IPS-20b (cell line): ENCODE data around the gene ITGB1.

Source experiments
- H3K27ac ChIP-seq: one replicate; pipeline ENCODE4 v1.5.1; 2013; ENCODE audit warnings: low read length
- H3K27me3 ChIP-seq: 2 replicates; pipeline ENCODE4 v1.6.1; 2013; ENCODE audit warnings: mild to moderate bottlenecking, low read length, inconsistent platforms; ENCODE audit not compliant: insufficient read depth
- H3K36me3 ChIP-seq: 2 replicates; pipeline ENCODE4 v1.6.1; 2013; ENCODE audit warnings: low read depth, mild to moderate bottlenecking, inconsistent platforms, low read length, moderate library complexity; ENCODE audit not compliant: insufficient read depth
- H3K4me1 ChIP-seq: 2 replicates; pipeline ENCODE4 v1.6.1; 2013; ENCODE audit warnings: mild to moderate bottlenecking, control low read depth, inconsistent platforms, low read length, moderate library complexity; ENCODE audit not compliant: insufficient read depth
- H3K4me3 ChIP-seq: 2 replicates; pipeline ENCODE4 v1.5.1; 2013; ENCODE audit warnings: mild to moderate bottlenecking, low read length, inconsistent platforms
- H3K9ac ChIP-seq: 2 replicates; pipeline ENCODE4 v1.6.1; 2013; ENCODE audit warnings: low read depth, mild to moderate bottlenecking, inconsistent platforms, low read length, moderate library complexity
- H3K9me3 ChIP-seq: 2 replicates; pipeline ENCODE4 v1.6.1; 2013; ENCODE audit warnings: mild to moderate bottlenecking, low read depth, low read length, inconsistent platforms; ENCODE audit not compliant: insufficient read depth

Gene ITGB1

DNA sequence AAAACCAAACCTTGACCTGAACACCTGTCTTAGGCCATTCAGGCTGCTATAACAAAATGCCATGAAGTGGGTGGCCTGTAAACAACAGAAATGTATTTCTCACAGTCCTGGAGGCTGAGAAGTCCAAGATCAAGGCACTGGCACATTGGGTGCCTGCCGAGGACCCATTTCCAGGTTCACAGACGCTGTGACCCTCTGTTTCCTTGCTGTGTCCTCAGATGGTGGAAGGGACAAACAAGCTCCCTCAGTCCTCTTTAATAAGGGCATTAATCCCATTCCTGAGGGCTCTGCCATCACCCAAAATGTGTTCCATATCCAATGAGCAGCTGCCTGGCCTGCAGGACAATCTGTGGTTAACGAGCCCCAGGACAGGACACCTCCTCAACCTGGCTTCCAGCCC is 67.6 kb downstream of the ITGB1 start:
- no peaks in the 10 kb centered on the region for H3K36me3 ChIP-seq
- H3K9ac ChIP-seq, result no peak overlapping the region
- H3K4me1 ChIP-seq, result peaks cover 4% of the 10 kb centered on the region
- no peaks in the 10 kb centered on the region for H3K9me3 ChIP-seq
- no peak overlapping the region for H3K27ac ChIP-seq
- no peaks in the 10 kb centered on the region for H3K27me3 ChIP-seq
- no peak overlapping the region for H3K4me3 ChIP-seq

GRCh38 chr10:32889631-32890212 is 68.3 kb downstream of the ITGB1 start:
- H3K27ac ChIP-seq, result no peak overlapping the region
- no peaks in the 10 kb centered on the region for H3K36me3 ChIP-seq
- H3K9me3 ChIP-seq, result no peaks in the 10 kb centered on the region
- H3K9ac ChIP-seq, result no peak overlapping the region
- no peaks in the 10 kb centered on the region for H3K27me3 ChIP-seq
- H3K4me1 ChIP-seq, result peaks cover 4% of the 10 kb centered on the region
- H3K4me3 ChIP-seq, result no peak overlapping the region

DNA sequence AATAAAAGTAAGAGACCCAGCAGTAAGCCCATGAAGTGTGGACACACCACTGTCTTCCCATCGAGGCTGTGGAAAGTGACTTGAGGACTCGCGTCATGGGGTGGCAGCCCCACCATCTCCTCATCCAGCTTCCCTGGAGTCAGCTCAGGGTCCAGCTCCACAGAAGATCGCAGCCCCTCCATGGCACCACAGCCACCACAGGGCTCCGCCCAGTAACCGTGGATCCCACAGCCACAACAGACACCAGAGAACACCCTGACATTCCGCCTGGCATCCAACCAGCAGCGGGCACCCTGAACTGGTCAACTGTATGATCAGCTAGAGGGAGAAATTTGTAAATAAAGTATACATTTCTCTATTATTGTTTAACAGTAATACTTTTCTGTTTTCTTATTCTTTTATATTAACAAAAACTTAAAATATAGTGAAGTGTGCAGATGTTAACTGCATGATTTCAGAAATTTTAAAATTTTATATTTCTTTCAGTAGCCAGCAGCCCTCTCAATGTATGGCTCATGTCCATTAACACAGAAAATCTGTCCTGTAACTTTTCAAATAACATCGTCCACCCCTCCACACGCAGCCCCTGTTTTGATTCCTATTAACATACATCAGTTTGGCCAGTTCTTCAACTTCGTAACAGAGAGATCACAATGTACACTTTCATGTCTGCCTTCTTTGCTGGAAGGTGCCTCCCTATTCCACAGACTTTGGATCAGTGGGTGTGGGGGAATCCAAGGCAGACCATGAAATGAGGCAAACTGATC is 69.7 kb downstream of the ITGB1 start:
- no peak overlapping the region for H3K27ac ChIP-seq
- no peaks in the 10 kb centered on the region for H3K36me3 ChIP-seq
- no peak overlapping the region for H3K9ac ChIP-seq
- peaks cover 4% of the 10 kb centered on the region for H3K4me1 ChIP-seq
- H3K4me3 ChIP-seq, result no peak overlapping the region
- H3K27me3 ChIP-seq, result no peaks in the 10 kb centered on the region
- H3K9me3 ChIP-seq, result no peaks in the 10 kb centered on the region

GRCh38 chr10:32887481-32887880 is 70.5 kb downstream of the ITGB1 start:
- no peaks in the 10 kb centered on the region for H3K27me3 ChIP-seq
- peaks cover 4% of the 10 kb centered on the region for H3K4me1 ChIP-seq
- no peak overlapping the region for H3K27ac ChIP-seq
- H3K4me3 ChIP-seq, result no peak overlapping the region
- no peaks in the 10 kb centered on the region for H3K9me3 ChIP-seq
- H3K36me3 ChIP-seq, result no peaks in the 10 kb centered on the region
- H3K9ac ChIP-seq, result no peak overlapping the region

- Histone ChIP-seq H3K9me3 (no peaks in the 10 kb centered on the region), H3K27me3 (no peaks in the 10 kb centered on the region), H3K4me3 (no peak overlapping the region), H3K9ac (no peak overlapping the region), H3K36me3 (no peaks in the 10 kb centered on the region), H3K4me1 (no peaks in the 10 kb centered on the region), H3K27ac (no peak overlapping the region)
Measured at GRCh38 chr10:32882076-32882475, 76.0 kb downstream of the ITGB1 start.

GRCh38 chr10:32878646-32879045 is 79.4 kb downstream of the ITGB1 start:
- no peak overlapping the region for H3K9ac ChIP-seq
- no peak overlapping the region for H3K4me3 ChIP-seq
- no peaks in the 10 kb centered on the region for H3K4me1 ChIP-seq
- H3K9me3 ChIP-seq, result no peaks in the 10 kb centered on the region
- no peak overlapping the region for H3K27ac ChIP-seq
- no peaks in the 10 kb centered on the region for H3K27me3 ChIP-seq
- no peaks in the 10 kb centered on the region for H3K36me3 ChIP-seq

DNA sequence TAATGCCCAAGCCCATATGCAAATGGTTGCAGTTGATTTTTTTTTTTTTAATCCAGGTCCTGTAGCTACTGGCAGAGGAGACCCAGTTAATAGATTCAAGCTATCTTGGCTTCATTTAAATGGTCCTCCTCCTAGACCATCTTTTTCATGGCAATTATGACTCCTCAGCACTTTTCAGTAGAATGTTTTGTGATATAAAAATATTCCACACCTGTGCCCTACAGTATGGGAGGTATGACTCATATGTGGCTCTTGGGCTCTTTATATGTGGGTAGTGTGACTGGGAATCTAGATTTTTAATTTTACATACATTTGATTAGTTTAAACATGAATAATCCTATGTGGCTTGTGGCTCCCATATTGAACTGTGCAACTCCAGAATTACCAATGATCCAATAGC is 80.1 kb downstream of the ITGB1 start:
- Histone ChIP-seq H3K27ac (no peak overlapping the region), H3K9ac (no peak overlapping the region), H3K4me3 (no peak overlapping the region), H3K9me3 (no peaks in the 10 kb centered on the region), H3K27me3 (no peaks in the 10 kb centered on the region), H3K36me3 (no peaks in the 10 kb centered on the region), H3K4me1 (no peaks in the 10 kb centered on the region)

GRCh38 chr10:32865170-32865569 is 92.9 kb downstream of the ITGB1 start:
- H3K4me3 ChIP-seq, result no peak overlapping the region
- no peaks in the 10 kb centered on the region for H3K27me3 ChIP-seq
- no peaks in the 10 kb centered on the region for H3K36me3 ChIP-seq
- H3K9ac ChIP-seq, result no peak overlapping the region
- no peaks in the 10 kb centered on the region for H3K4me1 ChIP-seq
- H3K9me3 ChIP-seq, result no peaks in the 10 kb centered on the region
- no peak overlapping the region for H3K27ac ChIP-seq

DNA sequence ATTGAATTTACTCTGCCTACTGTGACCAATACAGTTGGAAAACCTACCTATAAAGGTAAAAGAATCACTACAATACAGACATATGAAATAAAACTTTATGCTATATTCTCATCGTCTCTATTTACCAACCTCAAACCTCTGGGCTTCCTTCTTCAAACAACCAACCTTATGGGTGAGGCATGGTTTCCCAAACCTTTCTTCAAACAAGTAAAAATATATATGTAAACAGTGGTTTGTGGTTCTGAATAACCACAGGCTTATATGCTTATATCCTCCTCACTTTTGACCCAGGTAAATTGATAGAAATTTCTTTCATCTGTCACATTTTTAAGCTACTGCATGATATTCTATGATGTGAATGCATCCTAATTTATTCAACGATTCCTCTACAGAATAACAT is 103.6 kb downstream of the ITGB1 start:
- Histone ChIP-seq H3K9ac (no peak overlapping the region), H3K36me3 (no peaks in the 10 kb centered on the region), H3K4me1 (no peaks in the 10 kb centered on the region), H3K4me3 (no peak overlapping the region), H3K27ac (no peak overlapping the region), H3K27me3 (no peaks in the 10 kb centered on the region), H3K9me3 (no peaks in the 10 kb centered on the region)

GRCh38 chr10:32851301-32851700 is 106.7 kb downstream of the ITGB1 start:
- no peak overlapping the region for H3K9ac ChIP-seq
- no peaks in the 10 kb centered on the region for H3K9me3 ChIP-seq
- H3K27ac ChIP-seq, result no peak overlapping the region

More at GRCh38 chr10:32851301-32851700, 106.7 kb downstream of the ITGB1 start:
- Histone ChIP-seq H3K27me3 (no peaks in the 10 kb centered on the region), H3K36me3 (no peaks in the 10 kb centered on the region), H3K4me1 (no peaks in the 10 kb centered on the region), H3K4me3 (no peak overlapping the region)
